ENCODE measurements around the gene LRP3. TPM values are rescaled to one million over a fixed set of nuclear protein-coding genes. Genes with fewer than 3 reads are reported as not detected.

Gene LRP3
- total and polyA plus RNA-seq, 2 donors (not counting 1 experiment from before 2014, with no cell fraction given): 0.10 TPM; not detected in 1

GRCh38 chr19:33191501-33191900 is 2.6 kb upstream of the LRP3 start:
- Histone ChIP-seq H3K27ac (ENCODE audit: low read length in 2 of 2) (no peak overlapping the region), H3K9ac (ENCODE audit: low read length) (no peak overlapping the region), H3K9me3 (ENCODE audit: control extremely low read depth in 1 of 3, control insufficient read depth in 2 of 3, insufficient read depth in 1 of 3, low read length in 2 of 3) (no peaks in the 10 kb centered on the region), H3K4me2 (replicated peaks; ENCODE audit: low read depth, low read length, poor library complexity, severe bottlenecking) (no peak overlapping the region), H4K20me1 (ENCODE audit: control insufficient read depth, insufficient read depth, low read length, poor library complexity, severe bottlenecking) (no peaks in the 10 kb centered on the region), H3K79me2 (ENCODE audit: control insufficient read depth, insufficient read depth, low read length) (no peaks in the 10 kb centered on the region), H3K36me3 (replicated peaks in 1 of 2; ENCODE audit: control extremely low read depth in 1 of 2, control insufficient read depth in 1 of 2, extremely low read depth in 1 of 2, insufficient read depth in 2 of 2, low read length in 1 of 2) (no peaks in the 10 kb centered on the region), H3K27me3 (replicated peaks in 1 of 4; ENCODE audit: control extremely low read depth in 1 of 4, control insufficient read depth in 3 of 4, insufficient read depth in 4 of 4, low read length in 3 of 4) (peaks cover 0 to 29% (median 4%) of the 10 kb centered on the region in 4 experiments), H3K4me1 (ENCODE audit: control insufficient read depth in 2 of 2, insufficient read depth in 2 of 2, low read length in 2 of 2) (peaks cover 8 to 9% of the 10 kb centered on the region in 2 donors), H2AFZ (ENCODE audit: insufficient read depth, low read depth, low read length, poor library complexity, severe bottlenecking) (no peak overlapping the region), H3K4me3 (ENCODE audit: control extremely low read depth in 1 of 5, extremely low read depth in 1 of 5, insufficient read depth in 1 of 5, low read depth in 2 of 5, low read length in 4 of 5) (no peak overlapping the region)
- Mint-ChIP-seq H3K27ac (no peak overlapping the region), H3K9me3 (ENCODE audit: insufficient read depth) (no peaks in the 10 kb centered on the region), H3K4me1 (peaks cover 6% of the 10 kb centered on the region), H3K27me3 (peaks cover 43% of the 10 kb centered on the region), H3K4me3 (no peak overlapping the region)
- 93% methylated on average over 6 of the region's 6 CpGs for WGBS (ENCODE audit: insufficient coverage)
- no peak for ATAC-seq (ENCODE audit: low read depth)
- TF ChIP-seq CTCF (IDR thresholded peaks at IDR 0.05): no peak
- TF ChIP-seq EZH2 (IDR thresholded peaks at IDR 0.05; ENCODE audit: borderline replicate concordance, insufficient read depth, low read depth, low read length, poor library complexity, severe bottlenecking): no peak
- CTCF ChIA-PET: interaction anchor here (1.2 kb wide), 1 partner anchor 215 kb away, joined by 3 read pairs; no protein-coding TSS in a partner anchor
- POLR2A ChIA-PET: no interaction called here
- DNase-seq: no peak
- intact Hi-C loops (cut with micrococcal nuclease): no loop called here

GRCh38 chr19:33192010-33192409 is 2.1 kb upstream of the LRP3 start:
- H3K4me3 ChIP-seq (ENCODE audit: control extremely low read depth in 1 of 5, extremely low read depth in 1 of 5, insufficient read depth in 1 of 5, low read depth in 2 of 5, low read length in 4 of 5): no peak overlapping the region
- H3K27me3 Mint-ChIP-seq: peaks cover 48% of the 10 kb centered on the region
- intact Hi-C loops (cut with micrococcal nuclease): no loop called here
- TF ChIP-seq CTCF (IDR thresholded peaks at IDR 0.05): no peak
- no peak for TF ChIP-seq EZH2 (IDR thresholded peaks at IDR 0.05; ENCODE audit: borderline replicate concordance, insufficient read depth, low read depth, low read length, poor library complexity, severe bottlenecking)
- H3K9me3 Mint-ChIP-seq (ENCODE audit: insufficient read depth): no peaks in the 10 kb centered on the region
- no peaks in the 10 kb centered on the region for H3K9me3 ChIP-seq (ENCODE audit: control extremely low read depth in 1 of 3, control insufficient read depth in 2 of 3, insufficient read depth in 1 of 3, low read length in 2 of 3)
- WGBS (ENCODE audit: insufficient coverage): 96% methylated on average over 4 of the region's 7 CpGs
- peaks cover 0 to 29% (median 4%) of the 10 kb centered on the region in 4 experiments for H3K27me3 ChIP-seq (replicated peaks in 1 of 4; ENCODE audit: control extremely low read depth in 1 of 4, control insufficient read depth in 3 of 4, insufficient read depth in 4 of 4, low read length in 3 of 4)
- H2AFZ ChIP-seq (ENCODE audit: insufficient read depth, low read depth, low read length, poor library complexity, severe bottlenecking): no peak overlapping the region
- H3K27ac ChIP-seq (ENCODE audit: low read length in 2 of 2): no peak overlapping the region
- no peak overlapping the region for H3K9ac ChIP-seq (ENCODE audit: low read length)
- H3K4me3 Mint-ChIP-seq: no peak overlapping the region
- H3K4me1 Mint-ChIP-seq: peaks cover under 1% of the 10 kb centered on the region
- no peak for DNase-seq
- no peak for ATAC-seq (ENCODE audit: low read depth)
- CTCF ChIA-PET: interaction anchor here (1.2 kb wide), 1 partner anchor 215 kb away, joined by 3 read pairs; no protein-coding TSS in a partner anchor
- H3K27ac Mint-ChIP-seq: no peak overlapping the region
- no peaks in the 10 kb centered on the region for H4K20me1 ChIP-seq (ENCODE audit: control insufficient read depth, insufficient read depth, low read length, poor library complexity, severe bottlenecking)
- no peaks in the 10 kb centered on the region for H3K36me3 ChIP-seq (replicated peaks in 1 of 2; ENCODE audit: control extremely low read depth in 1 of 2, control insufficient read depth in 1 of 2, extremely low read depth in 1 of 2, insufficient read depth in 2 of 2, low read length in 1 of 2)
- peaks cover 3 to 4% of the 10 kb centered on the region in 2 donors for H3K4me1 ChIP-seq (ENCODE audit: control insufficient read depth in 2 of 2, insufficient read depth in 2 of 2, low read length in 2 of 2)
- H3K79me2 ChIP-seq (ENCODE audit: control insufficient read depth, insufficient read depth, low read length): no peaks in the 10 kb centered on the region
- POLR2A ChIA-PET: no interaction called here
- no peak overlapping the region for H3K4me2 ChIP-seq (replicated peaks; ENCODE audit: low read depth, low read length, poor library complexity, severe bottlenecking)

All from B cell (primary cell).